Hepatocyte (in vitro differentiated cells): Measurements from ENCODE around the gene ZMYND19.

Experiments
- CTCF ChIP-seq: fragments of 200-600 bp; sonication (generic); IDR thresholded peaks from 2 replicates; pipeline ENCODE4 v1.5.1; 2016; ENCODE audit warnings: antibody characterized with exemption, mild to moderate bottlenecking; ENCODE audit not compliant: poor library complexity
- EZH2 ChIP-seq: fragments of 200-600 bp; sonication (generic); IDR thresholded peaks from 2 replicates; pipeline ENCODE4 v1.6.1; 2016; ENCODE audit warnings: antibody characterized with exemption, mild to moderate bottlenecking, borderline replicate concordance
- EZH2phosphoT487 ChIP-seq: fragments of 200-600 bp; sonication (generic); IDR thresholded peaks from one replicate; pipeline ENCODE4 v1.6.1; 2018; ENCODE audit warnings: antibody characterized with exemption, mild to moderate bottlenecking, low read depth, moderate library complexity; ENCODE audit not compliant: unreplicated experiment, severe bottlenecking

- TF ChIP-seq CTCF (no peak), EZH2phosphoT487 (no peak), EZH2 (no peak)
Observed at GRCh38 chr9:137575364-137575715, 15.0 kb downstream of the ZMYND19 start.
